GM12892 (cell line): ENCODE results near the gene GPR68.
A peak's percentile ranks its signal among the peaks of the same experiment; 100 is the strongest.
"Not testable (repeated sequence)": the region's sequence is repeated elsewhere in the genome, so short reads cannot be mapped to it uniquely, and the experiment has no call there.

Experiments used
- DNase-seq: peaks from one replicate; pipeline ENCODE4 v3.0.0; 2011; ENCODE audit not compliant: insufficient read length
- FAIRE-seq: peaks from 2 replicates; lab custom pipeline; 2011; peaks lifted over from hg19 to GRCh38; lab: Jason Lieb, UNC
- POLR2A ChIP-seq: IDR thresholded peaks from 2 replicates; pipeline ENCODE4 v1.6.1; 2011; ENCODE audit warnings: low read depth, low read length, control low read depth
- POLR2AphosphoS5 ChIP-seq: IDR thresholded peaks from 2 replicates; pipeline ENCODE4 v1.6.1; 2011; ENCODE audit warnings: low read depth, low read length, control low read depth
- TAF1 ChIP-seq: IDR thresholded peaks from 2 replicates; pipeline ENCODE4 v1.6.1; 2011; ENCODE audit warnings: low read depth, mild to moderate bottlenecking, control low read depth, low read length, borderline replicate concordance

Gene GPR68

GRCh38 chr14:91258011-91258618, 13.6 kb upstream of the GPR68 start:
- TF ChIP-seq TAF1: no peak
- no peak for TF ChIP-seq POLR2AphosphoS5
- no peak for TF ChIP-seq POLR2A
- FAIRE-seq (no peak), DNase-seq (no peak)

GRCh38 chr14:91257328-91258010, 13.0 kb upstream of the GPR68 start:
- DNase-seq (no peak), FAIRE-seq (no peak)
- TF ChIP-seq TAF1 (no peak), POLR2AphosphoS5 (no peak), POLR2A (no peak)

DNA sequence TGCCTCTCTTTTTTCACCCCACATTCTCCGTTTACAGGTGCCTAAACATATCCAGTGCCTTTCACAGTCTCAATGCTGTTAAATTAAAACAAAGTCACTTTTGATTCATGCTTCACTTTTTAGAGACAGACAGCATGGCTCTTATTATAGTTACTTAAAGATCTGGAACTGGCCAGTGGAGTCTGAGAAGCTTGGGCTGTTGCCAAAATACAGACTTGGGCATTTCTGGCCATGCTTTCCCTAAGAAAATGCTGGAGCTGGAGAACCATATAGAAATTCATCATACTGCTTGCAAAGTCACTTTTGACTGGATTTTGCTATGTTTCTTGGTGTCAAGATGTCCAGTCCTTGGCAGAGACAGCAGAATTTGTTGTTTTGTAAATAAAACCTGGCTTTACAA, 12.2 kb upstream of the GPR68 start:
- no peak for FAIRE-seq
- DNase-seq: no peak

GRCh38 chr14:91255026-91255695, 10.7 kb upstream of the GPR68 start:
- TF ChIP-seq POLR2AphosphoS5 (no peak), POLR2A (no peak), TAF1 (no peak)
- no peak for DNase-seq
- no peak for FAIRE-seq

More for the DNA sequence above, 12.2 kb upstream of the GPR68 start:
- TF ChIP-seq POLR2A (no peak), POLR2AphosphoS5 (no peak), TAF1 (no peak)

- DNase-seq (no peak), FAIRE-seq (no peak)
- TF ChIP-seq POLR2A: no peak
- no peak for TF ChIP-seq POLR2AphosphoS5
- no peak for TF ChIP-seq TAF1
Observed at GRCh38 chr14:91254461-91254860, 10.0 kb upstream of the GPR68 start.

DNA sequence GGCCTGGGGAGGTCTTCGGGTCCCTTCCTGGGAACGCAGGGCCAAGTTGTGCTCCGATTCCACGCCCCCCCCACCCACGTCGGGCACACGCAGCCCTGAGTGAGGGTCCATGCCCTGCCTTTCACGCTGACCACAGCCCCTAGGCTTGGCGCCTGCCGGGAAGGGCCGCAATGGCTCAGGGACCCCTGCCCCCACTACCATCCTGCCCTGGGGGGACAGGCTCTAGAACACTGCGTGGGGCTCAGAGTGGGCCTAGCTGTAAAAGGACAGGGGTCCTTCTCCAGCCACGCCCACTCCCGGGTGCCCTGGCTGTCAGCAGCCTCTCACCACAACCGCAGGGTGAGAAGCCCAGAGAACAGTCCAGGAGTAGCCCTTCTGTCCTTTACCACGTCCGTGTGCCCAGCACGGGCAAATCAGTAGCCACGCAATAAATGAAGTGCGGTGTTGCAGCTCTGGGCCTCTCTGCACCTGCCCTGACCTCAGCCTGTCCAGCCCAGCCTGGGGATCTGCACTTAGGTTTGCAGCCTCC, 9.4 kb upstream of the GPR68 start:
- TF ChIP-seq POLR2AphosphoS5 (no peak), POLR2A (no peak), TAF1 (no peak)
- DNase-seq: no peak
- no peak for FAIRE-seq

DNA sequence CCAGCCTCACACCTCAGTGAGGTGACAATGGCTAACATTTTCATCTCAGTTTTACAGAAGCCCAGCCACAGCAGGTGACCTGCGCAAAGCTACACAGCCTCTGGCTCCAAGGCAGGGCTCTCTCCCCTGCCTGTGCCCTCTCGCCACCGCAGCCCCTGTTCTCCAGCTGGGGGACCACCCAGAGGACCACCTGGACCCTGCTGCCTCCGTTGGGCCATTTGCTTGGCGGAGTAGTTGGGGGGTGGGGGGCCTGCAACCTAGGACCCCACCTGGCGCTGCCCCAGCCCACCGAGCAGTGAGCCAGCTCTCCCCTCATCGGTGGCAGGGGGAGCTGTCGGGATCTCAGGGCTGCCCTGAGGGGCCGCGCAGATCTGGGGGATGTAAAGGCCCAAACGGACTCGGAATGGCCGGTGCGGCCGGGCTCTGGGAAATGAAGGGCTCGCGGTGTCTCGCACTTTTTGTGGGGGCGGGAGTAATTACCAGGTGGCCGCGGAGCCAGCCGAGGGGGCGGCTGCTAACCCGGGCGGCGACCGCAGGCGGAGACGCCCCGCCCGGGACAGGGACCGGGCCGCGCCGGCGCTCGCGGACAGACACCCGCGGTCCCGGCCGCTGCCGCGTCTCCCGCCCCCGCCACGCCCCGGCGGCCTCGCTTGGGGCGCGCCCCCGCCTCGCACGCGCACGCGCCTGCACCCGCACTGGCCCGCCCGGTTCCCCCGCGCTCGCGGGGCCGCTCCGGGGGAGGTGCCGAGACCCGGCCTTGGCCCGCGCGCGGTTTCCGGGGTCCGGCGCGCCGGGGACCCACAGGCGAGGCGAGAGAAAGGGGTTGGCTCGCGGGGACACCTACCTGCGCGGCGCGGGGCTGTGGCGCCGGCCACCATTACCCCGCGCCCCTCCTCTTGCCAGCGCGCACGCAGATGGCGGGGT, 8.6 kb upstream of the GPR68 start:
- FAIRE-seq (peak; percentile 46), DNase-seq (peak; percentile 60)
- TF ChIP-seq POLR2AphosphoS5 (no peak), POLR2A (no peak), TAF1 (no peak)

DNA sequence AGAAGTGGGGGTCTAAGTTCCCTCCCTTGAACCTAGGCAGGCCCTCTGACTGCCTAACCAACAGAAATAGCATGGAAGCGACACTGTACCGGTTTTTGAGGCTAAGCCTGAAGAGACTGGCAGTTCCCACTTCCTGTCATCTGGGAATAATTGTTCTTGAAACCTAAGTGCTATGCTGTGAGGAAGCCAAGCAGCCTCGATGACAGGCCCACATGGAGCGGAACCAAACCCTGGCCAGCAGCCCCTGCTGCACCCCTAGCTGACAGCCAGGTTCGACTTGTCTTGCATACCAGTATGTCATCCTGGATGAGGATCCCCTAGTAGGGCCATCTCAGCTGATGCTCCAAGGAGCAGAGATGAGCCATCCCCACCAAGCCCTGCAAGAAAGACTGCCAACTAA, 6.4 kb upstream of the GPR68 start:
- TF ChIP-seq POLR2AphosphoS5: no peak
- TF ChIP-seq TAF1: no peak
- TF ChIP-seq POLR2A: no peak
- FAIRE-seq (no peak), DNase-seq (no peak)

DNA sequence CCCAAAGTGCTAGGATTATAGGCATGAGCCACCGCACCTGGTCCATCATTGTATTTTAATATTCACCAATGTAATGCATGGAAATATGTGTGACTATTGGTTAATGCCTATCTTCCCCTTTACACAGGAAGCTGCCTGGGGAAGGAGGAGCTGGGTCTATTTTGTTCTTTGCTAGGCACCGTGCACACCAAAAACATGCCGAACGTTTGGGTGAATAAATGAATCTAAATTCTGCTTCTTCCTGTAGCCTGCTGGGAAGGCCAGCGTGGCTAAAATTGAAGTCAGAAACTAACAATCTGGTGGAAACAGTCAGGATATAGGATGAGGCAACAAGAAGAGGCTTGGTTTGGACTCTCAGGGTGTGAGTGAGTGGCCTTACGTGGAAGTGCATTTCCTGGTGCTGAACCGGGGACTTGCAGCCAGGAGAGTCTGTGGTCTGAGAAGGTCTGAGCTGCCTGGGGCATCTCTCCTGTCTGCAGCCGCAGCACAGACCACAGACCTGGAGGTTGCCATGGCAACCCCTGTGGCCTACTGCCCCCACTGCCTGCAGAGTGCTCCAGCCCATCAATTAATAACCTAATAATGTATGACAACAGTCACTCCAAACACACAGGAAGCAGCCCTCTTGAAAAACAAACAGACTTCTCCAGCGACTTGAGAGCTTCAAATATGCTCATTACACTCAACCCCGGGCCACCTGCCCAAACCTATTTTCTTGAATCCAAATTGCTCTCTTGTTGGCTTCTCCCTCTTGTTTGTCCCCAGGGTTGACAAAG, 5.5 kb upstream of the GPR68 start:
- TF ChIP-seq TAF1 (no peak), POLR2A (0 out of 2 replicates have a peak, but pooled peaks have one; percentile 20)
- DNase-seq (peak; percentile 58), FAIRE-seq (peak; percentile 97)

- FAIRE-seq (no peak), DNase-seq (no peak)
- no peak for TF ChIP-seq POLR2A
- TF ChIP-seq TAF1: no peak
- no peak for TF ChIP-seq POLR2AphosphoS5
Observed at GRCh38 chr14:91246051-91246852, 1.7 kb upstream of the GPR68 start.

DNA sequence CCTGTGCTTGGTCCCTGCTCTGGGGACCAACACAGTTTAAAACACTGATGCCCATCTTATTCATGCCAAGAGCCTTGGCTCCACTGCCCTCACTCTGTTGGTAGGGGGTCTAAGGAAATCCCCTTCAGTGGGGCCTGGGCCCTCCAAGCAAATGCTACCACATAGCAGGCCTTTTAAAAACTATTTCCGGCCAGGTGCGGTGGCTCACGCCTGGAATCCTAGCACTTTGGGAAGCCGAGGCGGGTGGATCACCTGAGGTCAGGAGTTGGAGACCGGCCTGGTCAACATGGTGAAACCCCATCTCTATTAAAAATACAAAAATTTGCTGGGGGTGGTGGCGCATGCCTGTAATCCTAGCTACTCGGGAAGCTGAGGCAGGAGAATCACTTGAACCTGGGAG, 1.1 kb upstream of the GPR68 start:
- FAIRE-seq, DNase-seq: not testable (repeated sequence)
